Type B pancreatic cell (in vitro differentiated cells): Measurements from ENCODE around the gene N4BP2. TPM values are rescaled to one million over a fixed set of nuclear protein-coding genes. Genes with fewer than 3 reads are reported as not detected.
"Not testable (repeated sequence)": the region's sequence is repeated elsewhere in the genome, so short reads cannot be mapped to it uniquely, and the experiment has no call there.

Experiments
- DNase-seq: peaks from one replicate; pipeline ENCODE4 v3.0.0; 2021; ENCODE audit warnings: mixed read lengths; ENCODE audit not compliant: unreplicated experiment; ENCODE audit errors: extremely low spot score
- H3K27ac Mint-ChIP-seq: 2 replicates; pipeline ENCODE4 v1.8.0; 2021; ENCODE audit warnings: mild to moderate bottlenecking, mixed read lengths
- H3K27me3 Mint-ChIP-seq: 2 replicates; pipeline ENCODE4 v1.8.0; 2021; ENCODE audit warnings: mixed read lengths
- H3K36me3 Mint-ChIP-seq: 2 replicates; pipeline ENCODE4 v1.8.0; 2021; ENCODE audit warnings: mixed read lengths
- H3K4me1 Mint-ChIP-seq: one replicate; pipeline ENCODE4 v1.8.0; 2021; ENCODE audit warnings: mixed read lengths; ENCODE audit not compliant: unreplicated experiment
- H3K4me3 Mint-ChIP-seq: 2 replicates; pipeline ENCODE4 v1.8.0; 2021; ENCODE audit warnings: mild to moderate bottlenecking, mixed read lengths
- H3K9me3 Mint-ChIP-seq: 2 replicates; pipeline ENCODE4 v1.8.0; 2021; ENCODE audit warnings: mixed read lengths
- total RNA-seq: library from RNA; stranded (reverse); gene quantifications from 2 replicates; pipeline ENCODE4 v1.2.1, GENCODE V29; 2021; ENCODE audit warnings: low replicate concordance
- TF ChIP-seq, protein P1 (sequence below): fragments of 200-600 bp; sonication (generic); conservative IDR thresholded peaks from 2 replicates; pipeline ENCODE4 v1.5.0; 2021; ENCODE audit warnings: antibody characterized with exemption, mild to moderate bottlenecking

N4BP2 gene
- total RNA-seq, 1 donor from 2014 or later, result 33.0 TPM

DNA sequence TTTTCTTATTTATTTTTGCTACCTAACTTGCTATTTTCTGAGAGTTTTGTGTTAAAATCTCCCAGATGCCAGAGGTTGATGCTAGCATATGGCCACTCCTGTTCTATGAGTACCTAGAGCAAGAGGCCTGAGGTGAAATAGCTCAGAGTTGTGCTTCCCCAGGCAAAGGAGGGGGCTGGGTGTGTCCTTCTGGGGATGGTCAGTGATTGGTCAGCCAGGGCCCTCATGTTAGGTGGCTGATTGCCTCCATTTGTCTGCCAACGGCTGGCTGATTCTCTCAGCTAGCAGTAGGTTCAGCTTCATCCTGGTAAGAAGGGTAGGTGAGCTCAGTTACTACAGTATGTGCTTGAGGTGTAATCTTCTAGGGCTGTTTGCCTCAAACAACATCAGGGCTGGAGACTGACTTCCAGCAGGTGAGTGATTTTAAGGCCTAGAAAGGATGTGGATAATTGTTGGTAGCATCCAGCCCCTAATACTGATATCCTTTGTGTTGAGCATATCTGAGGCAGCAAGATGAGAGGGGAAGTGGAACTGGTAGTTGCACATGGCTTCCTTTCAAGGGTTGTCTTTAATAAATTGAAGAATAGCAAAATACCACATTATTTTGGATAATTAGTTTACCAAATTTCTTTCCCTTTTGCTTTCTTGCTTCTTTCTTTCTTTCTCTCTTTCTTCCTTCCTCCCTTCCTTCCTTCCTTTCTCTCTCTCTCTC is 77.7 kb downstream of the N4BP2 start:
- Mint-ChIP-seq H3K27ac (no peak overlapping the region), H3K36me3 (peaks cover 36% of the 10 kb centered on the region), H3K4me1 (no peaks in the 10 kb centered on the region), H3K9me3 (no peaks in the 10 kb centered on the region), H3K4me3 (no peak overlapping the region), H3K27me3 (no peaks in the 10 kb centered on the region)
- TF ChIP-seq, protein P1, sequence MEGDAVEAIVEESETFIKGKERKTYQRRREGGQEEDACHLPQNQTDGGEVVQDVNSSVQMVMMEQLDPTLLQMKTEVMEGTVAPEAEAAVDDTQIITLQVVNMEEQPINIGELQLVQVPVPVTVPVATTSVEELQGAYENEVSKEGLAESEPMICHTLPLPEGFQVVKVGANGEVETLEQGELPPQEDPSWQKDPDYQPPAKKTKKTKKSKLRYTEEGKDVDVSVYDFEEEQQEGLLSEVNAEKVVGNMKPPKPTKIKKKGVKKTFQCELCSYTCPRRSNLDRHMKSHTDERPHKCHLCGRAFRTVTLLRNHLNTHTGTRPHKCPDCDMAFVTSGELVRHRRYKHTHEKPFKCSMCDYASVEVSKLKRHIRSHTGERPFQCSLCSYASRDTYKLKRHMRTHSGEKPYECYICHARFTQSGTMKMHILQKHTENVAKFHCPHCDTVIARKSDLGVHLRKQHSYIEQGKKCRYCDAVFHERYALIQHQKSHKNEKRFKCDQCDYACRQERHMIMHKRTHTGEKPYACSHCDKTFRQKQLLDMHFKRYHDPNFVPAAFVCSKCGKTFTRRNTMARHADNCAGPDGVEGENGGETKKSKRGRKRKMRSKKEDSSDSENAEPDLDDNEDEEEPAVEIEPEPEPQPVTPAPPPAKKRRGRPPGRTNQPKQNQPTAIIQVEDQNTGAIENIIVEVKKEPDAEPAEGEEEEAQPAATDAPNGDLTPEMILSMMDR, result no peak
- DNase-seq, result no peak

DNA sequence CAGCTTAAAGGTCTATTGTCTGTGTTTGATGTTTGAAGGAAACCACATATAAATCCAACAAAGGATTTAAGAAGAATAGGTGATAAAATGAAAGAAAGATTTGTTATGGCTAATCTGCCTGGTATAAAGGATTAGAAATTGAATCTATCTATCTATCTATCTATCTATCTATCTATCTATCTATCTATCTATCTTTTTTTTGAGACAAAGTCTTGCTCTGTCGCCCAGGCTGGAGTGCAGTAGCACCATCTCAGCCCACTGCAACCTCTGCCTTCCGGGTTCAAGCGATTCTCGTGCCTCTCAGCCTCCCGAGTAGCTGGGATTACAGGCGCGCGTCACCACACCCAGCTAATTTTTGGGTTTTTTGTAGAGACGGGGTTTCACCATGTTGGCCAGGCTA is 79.6 kb downstream of the N4BP2 start:
- not testable (repeated sequence) for H3K27me3 Mint-ChIP-seq, DNase-seq, H3K4me3 Mint-ChIP-seq, H3K27ac Mint-ChIP-seq, H3K4me1 Mint-ChIP-seq, H3K9me3 Mint-ChIP-seq
- peaks cover 39% of the 10 kb centered on the region for H3K36me3 Mint-ChIP-seq

DNA sequence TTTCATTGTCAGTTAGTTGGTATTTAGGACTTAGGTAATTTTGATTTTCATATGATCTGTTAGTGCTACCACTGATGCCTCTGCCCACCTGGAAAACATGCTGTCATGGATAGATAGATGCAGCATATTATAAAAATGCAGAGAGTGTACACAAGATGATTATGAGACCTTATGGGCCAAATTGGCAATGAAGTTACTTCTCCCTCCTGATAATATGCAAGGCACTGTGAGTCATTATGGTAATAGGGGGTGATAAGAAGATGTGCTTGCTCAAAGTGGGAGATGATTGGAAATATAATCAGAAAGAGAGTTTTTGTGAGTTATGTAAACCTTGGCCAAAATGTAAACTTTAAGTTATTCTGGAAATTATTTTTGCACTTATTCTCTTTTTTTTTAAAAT is 83.5 kb downstream of the N4BP2 start:
- Mint-ChIP-seq H3K9me3 (no peaks in the 10 kb centered on the region), H3K27ac (no peak overlapping the region), H3K4me1 (no peaks in the 10 kb centered on the region), H3K36me3 (peaks cover 58% of the 10 kb centered on the region), H3K27me3 (no peaks in the 10 kb centered on the region), H3K4me3 (no peak overlapping the region)
- no peak for DNase-seq
- TF ChIP-seq, protein P1, result no peak

DNA sequence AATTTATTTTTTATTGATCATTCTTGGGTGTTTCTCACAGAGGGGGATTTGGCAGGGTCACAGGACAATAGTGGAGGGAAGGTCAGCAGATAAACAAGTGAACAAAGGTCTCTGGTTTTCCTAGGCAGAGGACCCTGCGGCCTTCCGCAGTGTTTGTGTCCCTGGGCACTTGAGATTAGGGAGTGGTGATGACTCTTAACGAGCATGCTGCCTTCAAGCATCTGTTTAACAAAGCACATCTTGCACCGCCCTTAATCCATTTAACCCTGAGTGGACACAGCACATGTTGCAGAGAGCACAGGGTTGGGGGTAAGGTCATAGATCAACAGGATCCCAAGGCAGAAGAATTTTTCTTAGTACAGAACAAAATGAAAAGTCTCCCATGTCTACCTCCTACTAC is 83.9 kb downstream of the N4BP2 start:
- H3K4me3 Mint-ChIP-seq, DNase-seq, H3K27me3 Mint-ChIP-seq, H3K27ac Mint-ChIP-seq, H3K4me1 Mint-ChIP-seq, H3K9me3 Mint-ChIP-seq: not testable (repeated sequence)
- peaks cover 60% of the 10 kb centered on the region for H3K36me3 Mint-ChIP-seq

DNA sequence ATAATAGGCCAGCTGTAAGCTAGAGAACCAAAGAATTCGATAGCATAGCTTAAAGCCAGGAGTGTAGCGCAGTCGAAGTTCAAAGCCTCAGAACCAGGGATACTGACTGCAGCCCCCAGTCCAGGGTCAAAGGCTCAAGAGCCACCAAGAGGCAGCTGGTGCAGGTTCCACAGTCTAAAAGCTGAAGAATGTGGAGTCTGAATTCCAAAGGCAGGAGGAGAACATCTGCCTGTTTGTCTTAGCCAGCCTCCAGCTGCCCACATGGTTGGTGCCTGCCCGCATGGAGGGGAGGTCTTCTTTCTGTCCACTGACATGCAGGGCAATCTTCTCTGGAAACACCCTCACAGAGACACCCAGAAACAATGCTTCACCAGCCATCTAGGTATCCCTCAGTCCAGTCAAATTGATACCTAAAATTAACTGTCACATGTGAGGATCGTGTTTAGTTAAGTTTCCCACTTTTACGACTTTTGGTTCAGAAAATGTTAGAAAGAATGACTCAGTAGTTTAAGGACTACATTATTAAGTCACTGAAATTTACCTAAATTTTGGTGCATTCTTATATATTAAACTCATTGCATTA is 87.4 kb downstream of the N4BP2 start:
- Mint-ChIP-seq H3K4me3 (no peak overlapping the region), H3K36me3 (peaks cover 45% of the 10 kb centered on the region), H3K27ac (no peak overlapping the region), H3K27me3 (no peaks in the 10 kb centered on the region), H3K9me3 (no peaks in the 10 kb centered on the region), H3K4me1 (no peaks in the 10 kb centered on the region)
- TF ChIP-seq, protein P1, result no peak
- no peak for DNase-seq

DNA sequence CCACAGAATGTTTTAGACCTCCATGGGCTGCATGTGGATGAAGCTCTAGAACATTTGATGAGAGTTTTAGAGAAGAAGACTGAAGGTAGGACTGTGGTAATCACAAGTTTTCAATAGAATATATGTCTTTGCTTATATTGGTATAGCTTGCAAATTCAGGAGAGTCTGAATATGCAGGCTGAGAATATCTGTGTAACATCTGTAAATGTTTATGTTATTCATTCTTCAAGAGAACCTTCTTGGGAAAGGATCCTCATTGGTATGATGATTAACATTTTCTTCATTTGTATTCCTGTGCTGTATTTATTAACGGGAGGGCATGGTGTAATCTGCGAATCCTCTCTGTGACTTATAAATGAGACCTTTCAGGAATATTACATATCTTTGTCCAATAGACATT is 88.1 kb downstream of the N4BP2 start:
- Mint-ChIP-seq H3K9me3 (no peaks in the 10 kb centered on the region), H3K36me3 (peaks cover 49% of the 10 kb centered on the region), H3K27ac (no peak overlapping the region), H3K4me3 (no peak overlapping the region), H3K27me3 (no peaks in the 10 kb centered on the region), H3K4me1 (no peaks in the 10 kb centered on the region)
- TF ChIP-seq, protein P1, result no peak
- no peak for DNase-seq

DNA sequence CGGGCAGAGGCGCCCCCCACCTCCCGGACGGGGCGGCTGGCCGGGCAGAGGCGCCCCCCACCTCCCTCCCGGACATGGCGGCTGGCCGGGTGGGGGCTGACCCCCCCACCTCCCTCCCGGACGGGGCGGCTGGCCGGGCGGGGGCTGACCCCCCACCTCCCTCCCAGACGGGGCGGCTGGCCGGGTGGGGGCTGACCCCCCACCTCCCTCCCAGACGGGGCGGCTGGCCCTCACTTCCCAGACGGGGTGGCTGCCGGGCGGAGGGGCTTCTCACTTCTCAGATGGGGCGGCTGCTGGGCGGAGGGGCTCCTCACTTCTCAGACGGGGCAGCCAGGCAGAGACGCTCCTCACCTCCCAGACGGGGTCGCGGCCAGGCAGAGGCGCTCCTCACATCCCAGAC is 90.8 kb downstream of the N4BP2 start:
- H3K27me3 Mint-ChIP-seq, H3K9me3 Mint-ChIP-seq, H3K4me1 Mint-ChIP-seq, H3K4me3 Mint-ChIP-seq, DNase-seq, H3K27ac Mint-ChIP-seq: not testable (repeated sequence)
- peaks cover 48% of the 10 kb centered on the region for H3K36me3 Mint-ChIP-seq
